ELR (cell line): ENCODE data around the gene HYLS1.
A peak's percentile ranks its signal among the peaks of the same experiment; 100 is the strongest.
"Not testable (repeated sequence)": the region's sequence is repeated elsewhere in the genome, so short reads cannot be mapped to it uniquely, and the experiment has no call there.

Source experiments
- DNase-seq: peaks from one replicate; pipeline ENCODE4 v3.0.0-alpha.2; 2015; ENCODE audit warnings: low read depth

HYLS1 gene, protein sequence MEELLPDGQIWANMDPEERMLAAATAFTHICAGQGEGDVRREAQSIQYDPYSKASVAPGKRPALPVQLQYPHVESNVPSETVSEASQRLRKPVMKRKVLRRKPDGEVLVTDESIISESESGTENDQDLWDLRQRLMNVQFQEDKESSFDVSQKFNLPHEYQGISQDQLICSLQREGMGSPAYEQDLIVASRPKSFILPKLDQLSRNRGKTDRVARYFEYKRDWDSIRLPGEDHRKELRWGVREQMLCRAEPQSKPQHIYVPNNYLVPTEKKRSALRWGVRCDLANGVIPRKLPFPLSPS

DNA sequence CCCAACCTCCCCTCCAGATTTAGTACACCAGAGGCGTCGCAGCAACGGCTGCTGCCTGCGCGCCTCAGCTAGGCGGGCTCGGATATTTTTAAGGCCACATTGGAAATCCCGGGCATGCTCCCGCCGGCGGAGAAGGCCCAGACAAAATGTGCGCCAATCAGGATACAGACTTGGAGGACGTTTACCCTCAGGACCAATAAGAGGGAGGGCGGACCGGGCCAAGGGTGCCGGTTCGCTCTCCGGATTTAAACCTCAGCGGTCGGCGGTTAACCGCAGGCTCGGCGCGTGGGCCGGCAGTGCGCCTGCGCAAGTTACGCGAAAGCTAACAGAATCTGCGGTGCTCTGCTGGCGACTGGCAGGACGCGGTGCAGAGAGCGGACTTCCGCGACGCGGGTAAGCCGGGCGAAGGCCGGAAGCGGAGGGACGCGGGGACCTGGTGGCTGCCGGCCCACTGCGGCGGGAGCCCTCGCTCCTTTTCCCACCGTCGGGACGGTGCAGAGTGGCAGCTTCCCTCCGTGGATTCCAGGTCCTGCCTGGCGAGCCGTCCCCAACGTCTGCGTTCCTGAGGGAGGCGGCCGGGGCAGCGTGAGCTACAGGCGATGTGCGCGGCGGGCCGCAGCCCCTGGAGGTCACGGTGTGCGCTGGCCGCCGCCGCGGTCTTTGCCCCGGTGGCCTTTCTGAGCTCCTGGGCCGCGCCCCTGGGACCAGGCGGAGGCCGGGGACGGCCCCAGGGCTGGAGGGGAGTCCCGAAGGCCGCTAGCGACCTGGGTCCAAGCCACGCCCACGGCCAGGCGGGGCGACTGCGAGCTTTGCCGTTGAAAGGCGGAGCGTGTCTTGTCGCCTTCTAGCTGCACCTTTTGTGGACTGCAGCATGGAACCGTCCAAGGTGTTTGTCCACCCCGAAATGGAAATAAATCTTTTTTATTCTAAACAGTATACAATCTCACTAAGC is at the start of gene HYLS1:
HYLS1 (plus strand) TSS at position 296 of the 952 bp plus-strand sequence. CDS start 11,701 bp downstream, outside the sequence.
- peak; percentile 96 for DNase-seq

DNA sequence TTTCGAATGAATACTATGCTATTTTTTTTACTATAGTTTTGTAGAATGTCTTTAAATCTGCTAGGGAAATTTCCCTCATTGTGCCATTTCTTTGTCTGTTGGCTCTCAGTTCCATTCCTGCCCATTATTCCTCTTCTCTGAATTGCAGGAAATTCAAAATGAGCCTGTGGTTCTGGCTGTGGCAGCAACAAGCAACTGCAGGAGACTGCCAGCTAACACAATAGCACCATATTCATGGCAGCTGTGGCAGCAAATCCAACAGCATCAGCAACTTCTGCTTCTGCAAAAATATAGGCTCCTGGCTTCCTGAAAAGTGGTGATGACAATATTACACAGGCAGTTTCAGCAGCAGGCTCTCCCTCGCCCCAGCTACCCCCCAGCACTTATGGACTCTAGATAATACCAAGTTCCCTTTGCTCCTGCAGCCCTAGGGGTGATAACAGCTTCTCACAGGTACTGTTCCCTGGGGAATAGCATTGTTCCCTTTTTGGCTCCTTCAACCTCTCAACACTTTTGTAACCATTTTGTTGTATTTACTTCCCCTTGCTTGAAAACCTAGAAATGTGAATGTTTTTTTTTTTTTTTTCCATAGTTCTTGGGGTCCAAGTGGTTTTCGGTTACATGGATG is 45.0 kb upstream of the HYLS1 start:
- DNase-seq: no peak

DNA sequence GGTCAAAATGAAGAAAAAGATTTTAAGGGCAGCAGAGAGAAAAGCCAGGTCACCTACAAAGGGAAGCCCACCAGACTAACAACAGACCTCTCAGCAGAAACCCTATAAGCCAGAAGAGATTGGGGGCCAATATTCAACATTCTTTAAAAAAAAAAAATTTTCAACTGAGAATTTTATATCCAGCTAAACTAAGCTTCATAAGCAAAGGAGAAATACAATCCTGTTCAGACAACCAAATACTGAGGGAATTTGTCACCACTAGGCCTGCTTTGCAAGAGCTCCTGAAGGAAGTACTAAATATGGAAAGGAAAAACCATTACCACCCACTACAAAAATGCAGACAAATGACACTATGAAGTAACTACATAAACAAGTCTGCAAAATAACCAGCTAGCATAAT is 41.3 kb upstream of the HYLS1 start:
- no peak for DNase-seq

DNA sequence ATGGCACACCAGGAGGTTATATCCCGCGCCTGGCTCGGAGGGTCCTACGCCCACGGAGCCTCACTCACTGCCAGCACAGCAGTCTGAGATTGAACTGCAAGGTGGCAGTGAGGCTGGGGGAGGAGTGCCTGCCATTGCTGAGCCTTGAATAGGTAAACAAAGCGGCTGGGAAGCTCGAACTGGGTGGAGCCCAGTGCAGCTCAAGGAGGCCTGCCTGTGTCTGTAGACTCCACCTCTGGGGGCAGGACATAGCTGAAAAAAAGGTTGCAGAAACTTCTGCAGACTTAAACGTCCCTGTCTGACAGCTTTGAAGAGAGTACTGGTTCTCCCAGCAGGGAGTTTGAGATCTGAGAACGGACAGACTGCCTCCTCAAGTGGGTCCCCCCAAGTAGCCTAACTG is 29.8 kb upstream of the HYLS1 start:
- DNase-seq: not testable (repeated sequence)

DNA sequence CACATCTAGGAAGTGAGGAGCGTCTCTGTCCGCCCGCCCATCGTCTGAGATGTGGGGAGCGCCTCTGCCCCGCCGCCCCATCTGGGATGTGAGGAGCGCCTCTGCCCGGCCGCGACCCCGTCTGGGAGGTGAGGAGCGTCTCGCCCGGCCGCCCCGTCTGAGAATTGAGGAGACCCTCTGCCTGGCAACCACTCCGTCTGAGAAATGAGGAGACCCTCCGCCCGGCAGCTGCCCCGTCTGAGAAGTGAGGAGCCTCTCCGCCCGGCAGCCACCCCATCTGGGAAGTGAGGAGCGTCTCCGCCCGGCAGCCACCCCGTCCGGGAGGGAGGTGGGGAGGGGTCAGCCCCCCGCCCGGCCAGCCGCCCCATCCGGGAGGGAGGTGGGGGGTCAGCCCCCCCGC is 24.7 kb upstream of the HYLS1 start:
- not testable (repeated sequence) for DNase-seq

DNA sequence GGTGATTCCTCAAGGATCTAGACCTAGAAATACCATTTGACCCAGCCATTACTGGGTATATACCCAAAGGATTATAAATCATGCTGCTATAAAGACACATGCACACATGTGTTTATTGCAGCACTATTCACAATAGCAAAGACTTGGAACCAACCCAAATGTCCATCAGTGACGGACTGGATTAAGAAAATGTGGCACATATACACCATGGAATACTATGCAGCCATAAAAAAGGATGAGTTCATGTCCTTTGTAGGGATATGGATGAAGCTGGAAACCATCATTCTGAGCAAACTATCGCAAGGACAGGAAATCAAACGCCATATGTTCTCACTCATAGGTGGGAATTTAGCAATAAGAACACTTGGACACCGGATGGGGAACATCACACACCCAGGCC is 22.1 kb upstream of the HYLS1 start:
- DNase-seq: not testable (repeated sequence)

DNA sequence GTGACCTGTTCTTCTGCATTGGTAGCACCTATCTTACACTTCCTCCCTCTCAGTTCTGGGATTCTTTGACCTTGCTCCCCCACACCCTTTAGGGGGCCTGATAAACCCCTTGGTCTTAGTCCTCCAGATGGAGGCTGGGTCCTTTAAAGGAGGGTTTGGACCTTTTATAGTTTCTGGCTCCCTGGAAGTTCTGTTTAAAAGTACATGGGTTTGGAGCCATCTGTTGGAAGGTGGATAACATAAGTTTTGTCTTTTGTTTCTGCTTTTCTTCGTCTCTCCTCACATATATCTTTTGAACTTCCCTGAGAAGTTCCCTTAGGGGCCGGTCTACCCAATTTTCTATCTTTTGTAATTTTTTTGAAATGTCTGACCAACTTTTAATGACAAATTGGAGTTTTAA is 17.9 kb upstream of the HYLS1 start:
- no peak for DNase-seq

DNA sequence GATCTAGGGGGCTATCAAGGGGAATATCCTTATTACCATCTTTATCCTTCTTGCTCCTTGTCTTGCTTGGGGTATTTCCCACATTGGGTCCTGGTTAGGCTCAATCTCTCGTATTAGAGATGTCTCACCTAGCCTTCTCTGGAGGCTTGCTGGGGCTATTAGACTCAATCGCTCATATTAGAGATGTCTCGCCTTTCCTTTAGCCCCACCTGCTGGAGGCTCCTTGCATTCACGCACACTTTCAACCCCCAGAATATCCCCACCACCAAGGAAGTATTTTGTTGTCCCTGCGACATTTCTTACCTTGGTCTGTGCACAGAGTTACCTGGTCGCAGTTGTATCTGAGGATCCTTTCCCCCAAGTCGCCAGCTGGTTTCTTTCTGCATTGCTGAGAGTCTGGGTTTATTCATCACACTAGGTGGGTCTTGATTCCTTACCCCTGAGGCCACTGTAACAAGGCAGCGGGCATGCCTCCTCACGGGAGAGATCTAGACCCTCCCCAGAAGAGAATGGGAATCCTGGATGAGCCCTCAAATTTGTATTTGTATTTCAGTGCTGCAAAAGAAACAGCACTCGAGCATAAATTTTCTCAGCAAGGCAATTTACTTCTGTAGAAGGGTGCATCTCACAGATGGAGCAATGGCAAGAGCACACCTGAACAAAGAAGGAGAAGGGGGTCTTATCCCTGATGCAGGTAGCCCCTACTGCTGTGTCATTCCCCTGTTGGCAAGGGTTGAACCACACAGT is 15.9 kb upstream of the HYLS1 start:
- peak; percentile 62 for DNase-seq

DNA sequence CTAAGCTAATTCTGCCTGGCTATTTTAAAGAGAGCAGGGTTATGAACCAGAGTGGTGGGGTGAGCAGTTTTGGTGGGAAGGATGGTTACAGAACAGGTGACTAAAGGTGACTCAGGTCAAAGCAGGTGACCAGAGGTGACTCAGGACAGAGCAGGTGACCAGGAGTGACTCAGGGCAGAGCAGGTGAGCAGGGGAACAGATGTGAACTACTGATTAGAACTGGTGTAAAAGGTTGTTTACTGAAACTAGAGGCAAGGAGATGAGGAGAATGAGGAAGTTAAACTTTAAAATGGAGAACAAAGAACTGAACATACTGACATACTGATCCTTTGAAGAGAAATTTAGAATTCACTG is 15.4 kb upstream of the HYLS1 start:
- DNase-seq: no peak

DNA sequence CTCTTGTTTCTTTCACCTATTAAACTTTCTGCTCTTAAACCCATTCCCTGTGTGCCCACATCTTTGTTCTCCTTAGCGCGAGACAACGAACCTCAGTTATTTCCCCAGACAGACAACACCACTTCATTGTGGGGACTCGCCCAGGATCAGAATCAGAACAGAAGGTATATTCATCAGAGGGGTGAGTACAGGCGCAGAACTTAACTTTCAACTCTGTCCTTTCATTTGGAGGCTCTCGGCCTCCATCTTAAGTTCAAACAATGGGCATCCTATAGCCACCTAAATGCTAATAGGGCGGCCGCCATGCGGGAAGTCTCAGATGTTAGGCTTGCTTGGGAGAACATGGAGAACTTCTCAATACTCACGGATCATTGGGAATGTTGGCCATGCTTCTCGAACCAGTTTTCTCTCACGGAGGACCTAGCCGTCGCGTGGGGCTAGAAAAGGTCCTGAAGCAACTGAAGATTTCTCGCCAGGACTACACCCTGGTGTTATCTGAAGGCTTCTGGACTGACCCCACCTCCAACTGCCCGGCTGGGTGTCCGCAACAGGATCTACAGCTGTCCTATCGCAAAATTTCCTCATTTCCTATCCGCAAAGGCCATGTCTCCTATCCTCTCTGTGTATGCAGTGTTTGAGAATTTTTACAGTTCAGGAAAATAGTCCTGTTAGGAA is 13.4 kb upstream of the HYLS1 start:
- DNase-seq: no peak

DNA sequence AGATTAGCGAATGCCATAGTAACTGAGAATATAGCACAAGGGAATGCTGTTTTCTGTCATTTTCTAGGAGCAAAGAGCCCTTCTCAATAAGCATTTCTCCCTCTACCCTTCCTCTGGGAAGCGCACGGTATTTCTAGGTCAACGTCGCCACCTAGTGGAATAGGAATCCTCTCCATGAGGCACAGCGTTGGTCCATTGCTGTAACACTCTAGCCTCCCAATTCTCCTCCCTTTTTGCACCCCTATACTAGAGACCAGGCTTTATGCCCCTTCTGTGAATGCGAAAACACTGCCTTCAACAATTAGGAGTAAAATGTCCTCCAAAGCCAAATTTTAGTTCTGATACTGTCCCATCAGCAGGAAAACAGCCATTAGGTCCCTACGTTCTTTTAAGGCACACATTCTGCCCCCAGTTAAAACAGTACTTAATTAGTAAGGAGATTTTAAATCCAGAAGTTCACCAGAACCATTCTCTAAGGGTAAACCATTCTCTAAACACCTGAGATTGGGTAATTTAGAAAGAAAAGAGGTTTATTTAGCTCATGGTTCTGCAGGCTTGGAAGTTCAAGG is 12.8 kb upstream of the HYLS1 start:
- peak; percentile 75 for DNase-seq

DNA sequence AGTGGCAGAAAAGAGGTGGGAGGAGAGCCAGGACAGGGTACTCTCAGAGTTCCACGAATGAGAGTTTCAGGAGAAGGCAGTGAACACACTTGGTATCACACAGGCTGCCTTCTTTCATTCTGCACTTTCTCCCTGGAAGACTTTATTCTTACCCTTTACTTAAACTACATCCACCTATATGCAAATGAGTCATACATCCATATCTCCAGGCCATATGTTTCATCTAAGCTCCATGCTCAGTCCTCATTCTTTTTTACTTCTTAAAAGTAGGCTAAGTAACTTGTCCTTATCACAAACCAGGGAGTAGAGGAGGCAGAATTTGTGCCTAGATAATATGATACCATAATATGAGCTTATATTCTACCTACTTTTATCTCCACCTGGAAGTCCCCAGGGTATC is 6.2 kb upstream of the HYLS1 start:
- no peak for DNase-seq

DNA sequence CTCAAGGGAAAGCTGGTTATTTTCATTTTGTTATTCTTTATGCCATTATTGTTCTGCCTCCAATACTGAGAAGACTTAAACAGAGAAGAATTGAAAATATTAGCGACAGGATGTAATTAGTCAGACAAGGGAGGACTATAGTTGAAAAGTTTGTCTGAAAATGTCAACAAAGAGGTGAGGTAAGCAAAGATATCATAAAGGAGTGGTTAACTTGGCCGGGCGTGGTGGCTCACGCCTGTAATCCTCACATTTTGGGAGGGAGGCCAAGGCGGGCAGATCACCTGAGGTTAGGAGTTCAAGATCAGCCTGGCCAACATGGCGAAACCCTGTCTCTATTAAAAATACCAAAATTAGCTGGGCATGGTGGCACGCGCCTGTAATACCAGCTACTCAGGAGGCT is 4.1 kb upstream of the HYLS1 start:
- DNase-seq: no peak

DNA sequence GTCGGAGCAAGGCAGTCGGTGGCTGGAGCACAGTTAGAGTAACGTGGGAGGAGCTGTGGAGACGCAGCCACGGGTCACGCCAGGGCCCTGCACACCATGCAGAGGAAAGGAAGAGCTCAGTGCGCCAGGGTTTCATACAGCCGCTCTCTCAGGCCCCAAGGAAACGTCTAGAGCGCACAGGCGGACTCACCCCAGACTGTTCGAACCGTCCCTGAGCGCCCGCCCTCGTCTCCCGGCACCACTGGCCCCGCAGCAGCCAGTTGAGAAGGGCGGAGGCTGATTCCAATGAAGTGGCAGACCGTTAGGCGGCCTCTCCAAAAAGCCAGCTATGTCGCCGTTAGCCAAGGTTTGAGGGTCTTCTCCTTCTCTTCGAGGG is 483 bp upstream of the HYLS1 start:
- peak; percentile 50 for DNase-seq

DNA sequence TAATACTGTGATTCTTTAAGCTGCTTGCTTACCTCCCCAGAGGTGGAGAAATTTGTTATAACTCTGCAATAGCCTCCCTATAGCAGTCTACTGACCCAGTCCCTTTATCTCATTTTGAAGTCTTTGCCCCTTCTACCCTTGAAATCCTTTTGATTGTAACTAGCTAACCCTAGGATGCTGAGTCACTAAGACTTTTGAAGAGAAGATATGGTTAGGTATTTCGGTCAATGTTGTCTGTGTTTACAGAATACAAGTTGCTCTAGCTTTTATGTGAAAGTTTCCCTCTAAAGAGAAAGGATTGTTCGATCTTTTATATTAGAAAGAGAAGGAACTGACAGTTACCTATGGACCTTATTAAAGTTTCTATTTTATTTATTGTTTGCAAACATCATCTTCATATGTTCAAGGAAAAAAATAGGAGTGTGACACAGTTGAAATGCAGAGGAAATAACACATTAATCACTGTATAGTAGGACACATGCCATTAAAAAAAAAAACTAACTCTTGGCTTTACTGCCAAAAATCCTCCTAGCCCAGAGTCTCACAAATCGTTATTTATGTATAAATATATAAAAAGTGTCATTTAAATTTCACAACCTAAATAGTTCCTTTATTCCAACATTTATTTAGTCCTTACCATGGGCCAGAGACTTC is 3.1 kb downstream of the HYLS1 start:
- peak; percentile 45 for DNase-seq

DNA sequence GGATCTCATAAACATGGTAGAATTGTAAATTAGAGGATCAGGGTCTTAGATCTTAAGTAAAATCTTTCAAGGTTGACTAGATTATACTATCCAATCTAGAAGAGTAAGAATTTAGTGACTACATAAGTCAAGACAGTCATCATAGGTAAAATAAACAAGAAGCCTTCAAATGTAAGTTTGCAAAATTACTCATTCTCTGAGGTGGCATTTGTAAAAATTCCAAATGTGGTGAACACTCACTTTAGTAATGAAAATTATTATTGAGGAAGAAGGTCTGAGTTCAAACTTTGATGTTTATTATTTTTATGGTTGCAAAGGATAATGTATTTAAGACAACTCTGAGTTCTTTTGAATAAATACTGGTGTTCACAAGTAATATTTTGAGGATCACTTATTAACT is 4.6 kb downstream of the HYLS1 start:
- peak; percentile 78 for DNase-seq

DNA sequence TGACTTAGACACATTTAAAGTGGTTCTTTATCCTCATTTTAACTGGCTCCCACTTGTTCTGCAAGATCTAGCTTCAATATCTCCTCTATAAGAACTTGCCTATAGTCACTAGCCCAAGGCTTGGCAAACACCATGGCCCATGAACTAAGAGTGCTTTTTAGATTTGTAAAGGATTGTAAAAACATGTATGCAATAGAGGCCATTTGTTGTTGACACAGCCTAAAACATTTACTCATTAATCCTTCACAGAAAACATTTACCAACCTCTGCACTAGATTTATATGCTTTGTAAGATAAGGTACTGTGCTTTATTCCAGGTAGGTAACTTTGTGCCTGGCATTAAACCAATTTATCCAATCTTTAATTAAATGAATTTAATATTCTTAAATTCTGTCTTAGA is 5.5 kb downstream of the HYLS1 start:
- no peak for DNase-seq

DNA sequence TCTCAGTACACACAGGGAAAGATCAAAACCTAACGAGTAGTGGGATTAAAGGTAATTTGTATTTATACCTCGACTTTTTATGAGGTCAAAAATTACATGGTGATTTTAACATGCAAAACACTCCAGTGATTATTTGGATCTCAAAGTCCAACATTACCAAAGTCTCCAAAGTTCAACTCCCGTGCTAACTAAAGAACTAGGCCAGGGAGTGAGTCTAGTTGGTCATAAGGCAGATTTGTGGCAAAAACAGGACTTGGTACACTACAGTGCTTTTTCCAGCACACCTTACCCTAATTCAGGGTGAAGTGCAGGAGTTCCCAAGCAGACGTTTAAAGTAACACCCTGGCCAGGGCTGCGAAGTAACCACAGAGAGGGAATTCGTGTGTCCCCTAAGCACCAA is 14.4 kb downstream of the HYLS1 start:
- DNase-seq: no peak

DNA sequence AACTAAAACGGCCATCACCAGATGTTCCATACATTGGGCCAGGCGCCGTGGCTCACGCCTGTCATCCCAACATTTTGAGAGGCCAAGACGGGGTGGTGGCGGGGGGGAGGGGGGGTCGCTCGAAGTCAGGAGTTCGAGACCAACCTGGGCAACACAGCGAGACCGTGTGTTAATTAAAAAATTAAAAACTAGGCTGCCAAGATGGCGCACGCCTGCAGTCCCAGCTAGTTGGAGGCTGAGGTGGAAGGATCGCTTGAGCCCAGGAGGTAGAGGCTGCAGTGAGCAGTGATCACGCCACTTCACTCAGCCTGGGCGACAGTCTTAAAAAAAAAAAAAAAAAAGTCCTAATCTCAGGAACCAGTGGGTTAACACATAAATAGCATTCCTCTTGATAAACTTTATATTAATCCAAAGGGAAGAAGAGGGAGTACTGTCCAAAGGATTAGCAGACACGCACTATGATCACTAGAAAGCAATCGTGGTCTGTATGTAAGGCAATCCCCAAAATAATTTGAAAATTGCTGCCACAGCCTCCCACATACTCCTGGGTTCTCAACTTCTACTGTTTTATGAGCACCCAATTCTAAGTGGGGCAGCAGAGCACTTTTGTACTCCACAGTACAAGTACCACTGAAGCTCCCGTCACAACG is 14.9 kb downstream of the HYLS1 start:
- no peak for DNase-seq
